H1 (cell line): ENCODE results near the gene TMEM151B.
"Not testable (repeated sequence)": the region's sequence is repeated elsewhere in the genome, so short reads cannot be mapped to it uniquely, and the experiment has no call there.

ENCODE experiments used
- CBX5 ChIP-seq: fragments of 300-800, 300-1000 bp; sonication (generic); IDR thresholded peaks from 2 replicates; pipeline ENCODE4 v1.7.1; 2016; ENCODE audit warnings: antibody characterized with exemption, low read length, low read depth
- CTCF ChIP-seq, 3 experiments: IDR thresholded peaks; 1 replicate in 2 of 3; 2 replicates in 1 of 3; pipeline versions ENCODE4 v1.5.1 to v1.6.1; 2011; ENCODE audit warnings: low read length in 3 of 3, mild to moderate bottlenecking in 3 of 3, inconsistent platforms in 2 of 3, low read depth in 1 of 3, moderate library complexity in 1 of 3; ENCODE audit not compliant: insufficient read depth in 1 of 3; ENCODE audit errors: control extremely low read depth in 1 of 3
- EP300 ChIP-seq, 2 experiments: IDR thresholded peaks; 1 replicate in 1 of 2; 2 replicates in 1 of 2; pipeline ENCODE4 v1.6.1; 2011 to 2012; ENCODE audit warnings: low read depth in 2 of 2, low read length in 2 of 2, mild to moderate bottlenecking in 2 of 2, borderline replicate concordance in 1 of 2, inconsistent platforms in 1 of 2, moderate library complexity in 1 of 2
- EZH2 ChIP-seq: fragments of 200-600 bp; sonication (generic); IDR thresholded peaks from 2 replicates; pipeline ENCODE4 v1.7.1; 2012; ENCODE audit warnings: low read depth, mild to moderate bottlenecking, moderate library complexity, low read length, inconsistent platforms; ENCODE audit not compliant: severe bottlenecking
- HDAC2 ChIP-seq, 2 experiments: fragments of 300-600 bp in 1 of 2; sonication (generic) in 1 of 2; IDR thresholded peaks; 2 replicates each; pipeline ENCODE4 v1.6.1; 2011 to 2012; ENCODE audit warnings: low read depth in 2 of 2, low read length in 2 of 2, mild to moderate bottlenecking in 2 of 2, moderate library complexity in 2 of 2, borderline replicate concordance in 1 of 2, inconsistent platforms in 1 of 2
- JUN ChIP-seq: IDR thresholded peaks from 2 replicates; pipeline ENCODE4 v1.6.1; 2011; ENCODE audit warnings: low read depth, mild to moderate bottlenecking, improper control_type of control experiment, low read length
- JUND ChIP-seq: IDR thresholded peaks from 2 replicates; pipeline ENCODE4 v1.6.1; 2011; ENCODE audit warnings: mild to moderate bottlenecking, improper control_type of control experiment, low read length
- KDM1A ChIP-seq: fragments of 200-600, 300-600 bp; sonication (generic); IDR thresholded peaks from 2 replicates; pipeline ENCODE4 v1.7.1; 2016; ENCODE audit warnings: mild to moderate bottlenecking, low read length, borderline replicate concordance
- POLR2AphosphoS5 ChIP-seq: IDR thresholded peaks from 2 replicates; pipeline ENCODE4 v1.6.1; 2011; ENCODE audit warnings: low read depth, low read length
- SP4 ChIP-seq: IDR thresholded peaks from 2 replicates; pipeline ENCODE4 v1.6.1; 2012; ENCODE audit warnings: low read length, inconsistent platforms
- TAF1 ChIP-seq: IDR thresholded peaks from 2 replicates; pipeline ENCODE4 v1.6.1; 2011; ENCODE audit warnings: mild to moderate bottlenecking, low read depth, low read length
- USF2 ChIP-seq: IDR thresholded peaks from 2 replicates; pipeline ENCODE4 v1.6.1; 2011; ENCODE audit warnings: low read length, improper control_type of control experiment
- YY1 ChIP-seq: IDR thresholded peaks from 2 replicates; pipeline ENCODE4 v1.6.1; 2011; ENCODE audit warnings: low read depth, mild to moderate bottlenecking, low read length
- TF ChIP-seq, protein P1 (sequence below): IDR thresholded peaks from 2 replicates; pipeline ENCODE4 v1.6.1; 2012; ENCODE audit warnings: inconsistent platforms

GRCh38 chr6:44317136-44317631 is 46.9 kb downstream of the TMEM151B start:
- not testable (repeated sequence) for TF ChIP-seq JUN; EP300 (IDR thresholded peaks at IDR 0.05; ENCODE audit: borderline replicate concordance in 1 of 2, low read depth in 2 of 2, low read length in 2 of 2); EZH2; CTCF (IDR thresholded peaks at IDR 0.05; ENCODE audit: control extremely low read depth in 1 of 3, insufficient read depth in 1 of 3, low read depth in 1 of 3, low read length in 3 of 3); SP4; CBX5; USF2; POLR2AphosphoS5; JUND; YY1; TAF1; KDM1A; HDAC2 (IDR thresholded peaks at IDR 0.05; ENCODE audit: borderline replicate concordance in 1 of 2, low read depth in 2 of 2, low read length in 2 of 2)
- TF ChIP-seq, protein P1, sequence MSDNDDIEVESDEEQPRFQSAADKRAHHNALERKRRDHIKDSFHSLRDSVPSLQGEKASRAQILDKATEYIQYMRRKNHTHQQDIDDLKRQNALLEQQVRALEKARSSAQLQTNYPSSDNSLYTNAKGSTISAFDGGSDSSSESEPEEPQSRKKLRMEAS = not testable (repeated sequence)
